GM21381 (cell line): ENCODE data around the gene RCOR1.

Experiments used
- ATAC-seq: cut with Tn5 transposase; IDR thresholded peaks from one replicate; pipeline ENCODE4 v1.9.1; 2021; ENCODE audit warnings: mild to moderate bottlenecking, moderate library complexity; ENCODE audit not compliant: unreplicated experiment

The RCOR1 gene

GRCh38 chr14:102708494-102708893 lies 116.0 kb downstream of the RCOR1 start:
- ATAC-seq: peak; percentile 74

GRCh38 chr14:102711207-102711606 lies 118.8 kb downstream of the RCOR1 start:
- ATAC-seq: no peak

DNA sequence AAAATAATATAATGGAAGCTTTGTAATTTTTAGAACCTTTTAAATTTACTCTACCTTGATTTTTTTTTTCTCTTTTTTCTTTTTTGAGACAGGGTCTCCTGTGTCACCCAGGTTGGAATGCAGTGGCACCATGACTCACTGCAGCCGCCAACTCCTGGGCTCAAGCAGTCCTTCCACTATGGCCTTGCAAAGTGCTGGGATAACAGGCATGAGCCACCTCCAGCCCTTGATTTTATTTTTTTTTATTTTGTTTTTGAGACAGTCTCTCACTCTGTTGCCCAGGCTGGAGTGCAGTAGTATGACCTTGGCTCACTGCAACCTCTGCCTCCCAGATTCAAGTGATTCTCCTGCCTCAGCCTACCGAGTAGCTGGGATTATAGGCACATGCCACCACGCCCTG lies 119.5 kb downstream of the RCOR1 start:
- ATAC-seq: no peak

- no peak for ATAC-seq
Observed at GRCh38 chr14:102717276-102717675, 124.8 kb downstream of the RCOR1 start.

- ATAC-seq: no peak
Observed at GRCh38 chr14:102722646-102723045, 130.2 kb downstream of the RCOR1 start.

DNA sequence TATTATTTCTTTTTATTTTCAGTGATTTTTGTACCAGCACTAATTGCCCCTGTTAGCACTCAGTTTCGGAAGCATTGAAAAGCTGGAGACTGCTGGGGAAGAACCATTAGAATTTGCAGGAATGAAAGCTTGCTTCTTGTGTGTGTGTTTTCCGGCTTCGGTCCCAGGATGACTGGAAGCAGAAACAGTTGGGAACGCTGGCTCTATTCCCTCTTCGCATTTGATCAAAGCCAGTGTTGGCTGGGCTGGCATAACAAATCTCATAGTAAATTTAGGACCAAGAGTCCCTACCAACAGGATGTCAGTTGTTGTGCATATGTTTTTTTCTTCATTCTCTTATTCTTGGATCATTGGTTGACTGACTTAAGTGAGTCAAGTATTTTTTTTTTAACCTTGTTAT lies 131.2 kb downstream of the RCOR1 start:
- ATAC-seq: no peak

GRCh38 chr14:102726191-102726949 lies 133.9 kb downstream of the RCOR1 start:
- no peak for ATAC-seq

- ATAC-seq: no peak
Observed at GRCh38 chr14:102727336-102728095, 135.1 kb downstream of the RCOR1 start.

DNA sequence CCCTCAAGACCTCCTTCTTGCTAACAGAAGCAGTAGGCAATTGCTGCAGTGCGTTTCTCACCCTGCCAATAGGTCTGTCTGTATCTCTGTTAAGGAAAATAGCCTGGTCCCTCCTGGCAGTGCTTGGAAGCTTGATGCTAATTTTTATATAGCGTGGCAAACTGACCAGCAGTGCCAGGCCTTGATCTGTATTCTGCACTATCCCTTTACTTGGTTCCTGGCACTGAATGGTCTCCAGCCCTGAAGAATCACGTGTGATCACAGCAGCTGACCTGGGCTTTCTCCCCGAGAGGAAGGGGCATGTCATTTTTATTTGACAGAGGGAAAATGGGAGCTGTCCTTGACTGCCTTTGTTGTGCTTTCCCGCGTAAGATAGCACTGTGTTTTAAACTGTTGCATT lies 136.1 kb downstream of the RCOR1 start:
- no peak for ATAC-seq

DNA sequence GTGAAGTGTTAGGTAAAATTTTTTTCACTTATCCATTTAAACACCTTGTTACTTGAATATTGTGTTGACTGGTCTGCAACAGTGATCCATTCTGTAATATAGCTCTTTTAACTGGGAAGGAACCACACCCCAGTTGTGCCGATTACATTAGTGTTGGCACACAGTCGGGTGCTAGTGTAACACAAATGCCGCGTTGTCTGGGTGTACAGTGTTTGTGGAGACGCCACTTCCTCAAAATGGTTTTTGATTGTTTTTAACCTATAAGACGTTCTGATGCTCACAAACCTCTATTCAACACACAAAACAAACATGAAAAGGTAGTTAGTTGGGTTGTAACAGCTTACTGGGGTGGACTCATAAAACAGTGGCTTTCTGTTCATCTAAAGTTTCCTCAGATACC lies 136.8 kb downstream of the RCOR1 start:
- ATAC-seq: no peak

GRCh38 chr14:102729825-102730224 lies 137.4 kb downstream of the RCOR1 start:
- ATAC-seq: no peak

- ATAC-seq: no peak
Observed at GRCh38 chr14:102731101-102731870, 138.8 kb downstream of the RCOR1 start.

- no peak for ATAC-seq
Observed at GRCh38 chr14:102731871-102732800, 139.7 kb downstream of the RCOR1 start.

GRCh38 chr14:102732924-102733323 lies 140.5 kb downstream of the RCOR1 start:
- ATAC-seq: no peak

- ATAC-seq: no peak
Observed at GRCh38 chr14:102733326-102733725, 140.9 kb downstream of the RCOR1 start.

GRCh38 chr14:102734436-102734835 lies 142.0 kb downstream of the RCOR1 start:
- ATAC-seq: no peak

- no peak for ATAC-seq
Observed at GRCh38 chr14:102736956-102737355, 144.5 kb downstream of the RCOR1 start.

DNA sequence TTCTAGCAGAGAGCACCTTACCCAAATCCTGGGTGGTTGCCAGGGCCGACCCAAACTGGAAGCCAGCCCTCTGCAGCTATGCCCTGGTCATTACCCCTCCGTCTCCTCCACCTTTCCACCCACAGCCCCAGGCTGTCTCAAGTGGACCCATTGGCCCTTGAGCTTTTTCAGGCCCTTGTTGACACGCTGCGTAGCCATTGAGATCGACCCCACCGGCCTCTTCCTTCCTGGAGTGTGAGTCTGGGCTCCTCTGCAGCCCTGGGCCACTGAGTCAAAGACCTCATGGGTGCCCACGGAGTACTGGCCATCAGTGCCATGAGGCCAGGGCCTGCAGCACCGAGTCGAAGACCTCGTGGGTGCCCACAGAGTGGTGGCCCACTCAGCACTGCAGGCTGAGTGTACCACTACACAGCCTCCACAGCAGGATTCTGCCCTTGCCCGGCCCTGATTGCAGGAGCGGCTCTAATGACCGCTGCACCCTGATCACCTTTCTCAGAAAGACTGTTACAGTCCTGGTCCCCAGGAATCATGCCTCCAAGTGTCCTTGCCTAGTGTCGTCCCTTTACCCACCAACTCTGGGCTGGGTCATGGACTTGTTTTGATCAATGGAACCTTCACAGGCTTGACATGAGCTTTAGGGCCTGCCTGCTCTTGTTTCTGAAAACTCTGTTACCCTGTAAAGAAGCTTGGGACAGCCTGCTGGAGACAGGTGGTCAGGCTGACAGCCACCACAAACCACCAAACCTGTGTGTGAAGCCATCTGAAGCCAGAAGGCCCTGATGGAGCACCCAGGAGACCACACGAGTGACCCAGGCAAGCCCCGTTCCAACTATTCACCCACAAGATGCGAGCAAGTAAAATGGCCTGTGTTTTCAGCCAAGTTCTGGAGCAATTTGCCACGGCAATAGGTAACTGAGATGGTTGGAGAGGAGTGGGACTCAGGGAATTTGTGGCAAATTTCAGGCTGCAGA lies 145.2 kb downstream of the RCOR1 start:
- ATAC-seq: no peak
